T follicular helper cell (primary cell): Measurements from ENCODE around the gene P3H4.

Experiments used
- DNase-seq: peaks from one replicate; pipeline ENCODE4 v3.0.0-alpha.2; 2020; ENCODE audit warnings: low read depth

Gene P3H4

DNA sequence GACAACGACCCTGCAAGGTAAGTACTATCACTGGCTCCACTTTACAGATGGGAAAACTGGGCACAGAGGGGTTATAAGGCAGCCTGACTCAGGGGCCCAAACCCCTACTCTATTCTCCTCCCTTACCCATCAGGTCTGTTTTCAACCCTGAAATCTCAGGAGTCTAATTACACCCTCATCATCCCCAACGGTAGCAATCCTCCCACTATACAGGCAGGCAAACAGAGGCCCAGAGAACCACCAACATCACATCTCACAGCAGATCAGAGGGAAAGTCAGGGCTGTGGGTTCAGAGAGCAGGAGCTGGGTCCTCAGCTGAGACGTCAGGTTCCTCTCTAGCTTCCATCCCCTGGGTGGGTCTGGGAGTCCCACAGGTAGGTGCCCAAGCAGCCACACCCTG lies 41.8 kb downstream of the P3H4 start:
- no peak for DNase-seq

DNA sequence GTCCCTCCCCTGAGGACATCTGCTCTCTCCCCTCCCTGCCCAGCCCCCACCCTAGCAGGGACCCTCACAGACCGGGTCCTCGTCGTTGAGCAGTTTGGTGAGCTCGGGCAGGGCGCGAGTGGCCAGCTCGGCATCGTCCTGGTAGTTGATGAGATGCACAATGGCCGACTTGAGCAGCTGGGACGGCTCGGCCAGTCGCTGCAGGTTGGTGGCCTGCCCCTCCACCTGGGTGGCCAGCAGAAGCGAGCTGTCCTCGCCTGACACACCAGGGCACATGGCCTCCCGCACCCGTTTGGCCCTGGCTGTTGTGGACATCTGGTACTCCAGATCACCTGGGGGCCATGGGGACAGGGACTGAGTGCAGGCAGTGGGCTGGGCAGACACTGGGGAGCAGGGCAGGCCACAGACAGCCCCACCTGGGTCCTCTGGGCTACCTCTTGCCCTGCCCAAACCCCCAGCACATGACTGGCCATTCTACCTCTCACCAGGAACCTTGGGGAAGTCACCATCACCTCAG lies 42.3 kb downstream of the P3H4 start:
- no peak for DNase-seq

DNA sequence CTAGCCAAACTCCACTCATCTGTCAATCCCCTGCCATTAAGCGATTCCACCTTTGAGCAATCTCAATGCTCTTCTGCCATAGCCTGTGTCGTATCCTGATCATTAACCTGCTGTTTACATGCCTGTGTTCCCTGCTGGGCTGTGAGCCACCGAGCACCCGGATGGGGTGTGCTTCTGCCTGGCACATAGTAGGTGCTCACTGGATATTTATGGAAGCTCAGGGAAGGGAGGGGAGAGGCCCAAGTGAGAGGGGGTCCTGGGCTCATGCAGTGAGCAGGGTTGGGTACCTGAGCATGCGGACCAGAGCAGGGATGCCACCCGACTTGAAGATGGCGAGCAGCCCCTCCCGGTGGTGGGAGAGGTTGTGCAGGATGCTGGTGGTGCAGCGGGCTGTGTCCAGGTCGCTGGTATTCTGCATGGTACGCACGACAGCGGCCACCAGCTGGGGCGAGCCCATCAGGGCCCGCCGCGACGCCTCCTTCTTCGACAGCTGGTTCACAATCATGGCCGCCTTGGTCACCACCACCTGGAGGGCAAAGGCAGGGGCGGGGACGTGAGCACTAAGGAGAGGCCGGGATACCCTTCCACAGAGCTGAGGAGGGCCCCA lies 43.0 kb downstream of the P3H4 start:
- no peak for DNase-seq

DNA sequence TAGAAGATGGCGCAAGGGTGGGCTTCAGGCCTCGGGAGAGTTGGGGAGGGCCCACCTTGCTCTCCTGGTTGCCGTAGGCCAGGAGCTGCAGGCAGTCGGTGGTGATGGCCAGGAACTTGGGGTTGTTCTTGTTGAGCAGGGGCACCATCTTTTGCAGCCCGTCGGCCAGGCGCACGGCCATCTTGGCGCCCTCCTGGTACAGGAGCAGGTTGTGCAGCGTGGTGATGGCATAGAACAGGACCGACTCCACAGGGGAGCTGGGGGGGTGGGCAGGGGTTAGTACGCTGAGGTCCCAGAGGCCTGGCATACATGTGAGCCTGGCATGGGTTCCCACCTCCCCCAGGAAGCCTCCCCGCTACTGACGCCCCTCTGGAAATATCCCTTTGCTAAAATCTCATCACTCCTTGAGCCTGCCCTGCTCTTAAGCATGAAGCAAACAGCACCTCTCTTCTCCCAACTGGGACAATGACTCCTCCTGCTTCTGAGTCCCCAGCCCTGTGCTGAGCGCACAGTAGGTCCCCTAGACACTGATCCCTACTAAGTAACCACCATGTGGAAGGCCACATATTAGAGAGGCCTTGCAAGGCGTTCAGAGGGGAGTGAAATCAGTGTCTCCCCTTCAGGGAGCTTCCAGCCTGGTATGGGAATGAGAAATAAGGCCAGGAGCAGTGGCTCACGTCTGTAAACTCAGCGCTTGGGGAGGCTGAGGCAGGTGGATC lies 44.3 kb downstream of the P3H4 start:
- no peak for DNase-seq

DNA sequence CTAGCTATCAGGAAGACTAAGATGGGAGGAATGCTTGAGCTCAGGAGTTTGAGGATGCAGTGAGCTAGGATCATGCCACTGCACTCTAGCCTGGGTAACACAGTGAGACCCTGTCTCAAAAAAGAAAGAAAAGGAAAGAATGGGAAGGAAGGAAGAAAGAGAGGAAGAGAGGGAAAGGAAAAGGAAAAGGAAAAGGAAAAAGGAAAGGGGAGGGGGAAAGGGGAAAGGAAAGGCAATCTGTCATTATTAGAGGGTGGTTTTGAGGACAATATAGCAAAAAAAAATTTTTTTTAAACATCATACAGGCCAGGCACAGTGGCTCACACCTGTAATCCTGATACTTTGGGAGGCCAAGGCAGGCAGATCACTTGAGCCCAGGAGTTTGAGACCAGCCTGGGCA lies 45.6 kb downstream of the P3H4 start:
- DNase-seq = no peak

DNA sequence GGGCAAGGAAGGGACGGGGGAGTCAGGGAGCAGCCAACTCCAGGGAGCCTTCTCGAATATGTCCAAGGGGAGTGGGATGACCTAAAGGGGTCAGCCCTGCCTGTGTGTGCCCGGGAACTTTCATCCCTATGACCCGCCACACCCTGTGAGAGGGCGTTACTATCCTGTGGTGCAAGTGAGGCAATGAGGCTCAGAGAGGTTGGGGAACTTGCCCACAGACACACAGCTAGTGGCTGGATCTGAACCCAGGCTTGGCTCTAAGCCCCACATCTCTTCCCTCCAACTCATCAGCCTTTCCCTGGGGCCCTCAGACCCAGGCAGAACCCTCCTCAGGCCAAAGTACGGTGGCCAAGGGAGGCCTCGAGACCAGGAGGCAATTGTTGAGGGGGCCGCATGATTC lies 48.4 kb downstream of the P3H4 start:
- no peak for DNase-seq

DNA sequence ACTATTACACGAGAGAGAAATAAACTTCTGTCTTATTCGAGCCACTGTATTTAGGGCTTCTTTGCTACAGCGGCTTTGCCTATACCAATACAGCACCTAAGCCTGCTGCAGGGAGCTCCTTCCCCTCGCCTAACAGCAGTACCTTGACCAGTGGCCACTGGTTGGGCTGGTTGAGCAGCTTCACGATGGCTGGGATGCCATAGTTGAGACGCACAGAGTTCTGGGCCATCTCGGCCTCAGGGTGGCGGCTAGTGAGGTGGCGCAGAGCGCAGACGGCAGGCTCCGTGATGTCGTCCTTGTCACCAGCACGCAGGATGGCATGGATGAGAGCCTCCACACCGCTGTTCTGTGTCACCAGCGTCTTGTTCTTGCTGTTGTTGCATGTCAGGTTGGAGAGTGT lies 48.9 kb downstream of the P3H4 start:
- DNase-seq = no peak

DNA sequence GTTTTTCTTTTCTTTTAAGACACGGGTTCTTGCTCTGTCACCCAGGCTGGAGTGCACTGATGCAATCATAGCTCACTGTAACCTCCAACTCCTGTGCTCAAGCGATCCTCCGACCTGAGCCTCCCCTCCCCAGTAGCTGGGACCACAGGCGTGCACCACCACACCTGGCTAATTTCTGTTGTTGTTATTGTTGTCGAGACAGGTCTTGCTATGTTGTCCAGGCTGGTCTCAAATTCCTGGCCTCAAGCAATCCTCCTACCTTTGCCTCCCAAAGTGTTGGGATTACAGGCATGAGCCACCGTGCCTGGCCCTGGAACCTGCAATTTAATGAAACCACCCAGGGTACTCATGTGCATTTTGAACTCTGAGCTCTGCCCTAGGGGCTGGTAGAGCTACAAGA lies 49.4 kb downstream of the P3H4 start:
- DNase-seq = no peak

DNA sequence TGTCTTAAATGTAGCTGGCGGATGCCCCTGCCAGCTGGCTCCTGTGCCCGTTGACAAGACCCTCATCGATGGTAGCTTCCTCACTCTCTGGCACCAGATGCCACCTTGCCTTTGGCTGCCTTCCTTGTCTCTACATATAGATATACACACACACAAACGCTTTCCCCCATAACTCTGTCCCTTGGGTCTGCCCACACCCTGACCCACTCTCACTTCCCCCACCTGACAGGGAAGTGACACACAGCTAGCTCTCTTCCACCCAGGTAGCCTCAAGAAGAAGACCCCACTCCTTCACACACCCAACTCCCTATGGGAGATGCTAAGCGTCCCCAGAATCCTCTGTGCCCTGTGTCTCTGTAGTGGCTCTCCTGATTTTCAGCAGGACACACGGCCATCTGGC lies 50.9 kb downstream of the P3H4 start:
- DNase-seq = no peak

DNA sequence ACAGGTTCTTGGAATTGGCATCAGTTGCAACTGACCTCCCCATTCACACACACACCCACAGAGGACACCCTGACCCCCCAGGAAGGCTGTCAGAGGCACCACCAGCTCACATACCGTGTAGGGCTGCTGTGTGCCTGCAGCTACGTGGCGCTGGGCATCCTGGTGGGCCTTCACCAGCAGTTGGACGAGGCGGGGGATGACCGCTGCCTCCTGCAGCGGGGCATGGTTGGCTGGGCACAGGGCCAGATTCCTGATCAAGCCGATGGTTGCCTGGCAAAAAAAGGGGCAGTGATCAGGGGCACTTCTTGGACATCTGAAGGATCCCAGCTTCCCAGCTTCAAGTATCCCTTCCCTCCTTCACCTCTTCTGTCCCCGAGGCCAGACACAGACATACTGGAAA lies 53.1 kb downstream of the P3H4 start:
- no peak for DNase-seq

DNA sequence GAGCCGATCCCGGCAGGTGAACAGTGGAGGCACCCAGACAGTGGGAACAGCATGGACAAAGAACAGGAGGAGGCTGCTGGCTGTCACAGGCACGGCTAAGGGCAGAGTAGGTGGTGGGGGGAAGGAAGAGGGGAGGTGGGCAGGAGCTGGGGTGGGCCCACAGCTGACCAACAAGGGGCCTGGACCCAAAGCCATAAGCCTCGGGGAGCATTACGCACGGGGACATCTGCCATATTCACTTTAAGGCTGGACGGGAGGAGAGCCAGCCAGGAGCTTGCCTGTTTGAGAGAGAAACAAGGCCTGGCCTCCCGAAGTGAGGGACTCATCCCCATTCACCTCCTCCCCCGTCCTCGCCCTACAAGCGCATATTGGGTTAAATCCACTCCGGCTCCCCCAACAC lies 57.7 kb downstream of the P3H4 start:
- no peak for DNase-seq
